ENCODE results near the gene U2AF2. TPM values are rescaled to one million over a fixed set of nuclear protein-coding genes. Genes with fewer than 3 reads are reported as not detected.

The U2AF2 gene
- total and polyA plus RNA-seq, 2 of the 8 experiments (the other 6 are each of a cell fraction or from before 2014, with no cell fraction given) = 162 to 252 TPM

DNA sequence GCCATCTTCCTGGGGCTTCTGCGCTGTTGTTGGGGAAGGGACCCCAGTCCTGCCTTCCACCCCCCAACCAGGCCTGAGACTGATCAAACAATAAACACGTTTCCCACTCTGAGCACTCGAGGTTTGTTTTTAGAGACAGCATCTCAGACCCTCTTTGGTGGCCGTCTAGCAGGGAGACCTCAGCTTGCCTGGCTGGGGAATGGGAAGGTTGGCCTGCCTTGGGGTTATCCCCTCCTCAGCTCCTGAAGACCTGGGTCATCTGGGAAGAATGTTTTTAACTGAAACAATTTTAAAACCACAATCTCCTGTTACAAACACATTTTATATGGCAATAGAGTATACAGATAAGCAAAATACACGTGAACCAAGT, 9.3 kb upstream of the U2AF2 start (continued):
- TF ChIP-seq TEAD4 (IDR thresholded peaks at IDR 0.05; ENCODE audit: low read depth, low read length) = no peak

Measured in H1 (cell line).